ENCODE data around the gene CDH12. TPM values are rescaled to one million over a fixed set of nuclear protein-coding genes. Genes with fewer than 3 reads are reported as not detected.

The CDH12 gene
- total and polyA plus RNA-seq, 9 donors, result 0.05 to 3.4 (median 0.28) TPM; not detected in 4

DNA sequence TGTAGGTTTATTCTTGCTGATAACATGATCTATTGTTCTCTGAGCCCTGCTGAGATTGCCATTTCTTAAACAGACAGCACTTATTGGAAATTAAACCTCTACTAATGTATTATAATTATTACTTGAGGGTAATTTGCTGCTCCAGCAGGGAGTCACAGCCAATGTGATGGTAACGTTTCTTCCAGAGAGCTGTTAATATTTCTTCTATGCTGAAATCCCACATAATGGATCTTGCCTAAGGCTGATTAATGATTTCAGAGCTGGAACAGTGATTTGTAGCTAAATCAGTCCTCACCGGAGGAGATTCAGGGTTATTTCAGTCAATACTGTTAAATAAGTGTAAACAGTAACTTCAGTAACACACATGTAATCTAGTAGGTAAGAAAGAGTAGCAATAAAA lies 170.1 kb downstream of the CDH12 start:
- DNase-seq, result no peak
- H3K9me3 ChIP-seq, result no peaks in the 10 kb centered on the region
- 7 to 13% (median 11%) methylated on average over 2 of the region's 2 CpGs for WGBS, 3 donors
- no peaks in the 10 kb centered on the region for H3K4me1 ChIP-seq (ENCODE audit: insufficient read depth)
- intact Hi-C loops (cut with DNase I), result no loop called here
- no peak overlapping the region for H3K27ac ChIP-seq
- TF ChIP-seq EP300 (IDR thresholded peaks at IDR 0.05) (no peak), POLR2A (IDR thresholded peaks at IDR 0.05) (no peak)
- TF ChIP-seq, protein P1, sequence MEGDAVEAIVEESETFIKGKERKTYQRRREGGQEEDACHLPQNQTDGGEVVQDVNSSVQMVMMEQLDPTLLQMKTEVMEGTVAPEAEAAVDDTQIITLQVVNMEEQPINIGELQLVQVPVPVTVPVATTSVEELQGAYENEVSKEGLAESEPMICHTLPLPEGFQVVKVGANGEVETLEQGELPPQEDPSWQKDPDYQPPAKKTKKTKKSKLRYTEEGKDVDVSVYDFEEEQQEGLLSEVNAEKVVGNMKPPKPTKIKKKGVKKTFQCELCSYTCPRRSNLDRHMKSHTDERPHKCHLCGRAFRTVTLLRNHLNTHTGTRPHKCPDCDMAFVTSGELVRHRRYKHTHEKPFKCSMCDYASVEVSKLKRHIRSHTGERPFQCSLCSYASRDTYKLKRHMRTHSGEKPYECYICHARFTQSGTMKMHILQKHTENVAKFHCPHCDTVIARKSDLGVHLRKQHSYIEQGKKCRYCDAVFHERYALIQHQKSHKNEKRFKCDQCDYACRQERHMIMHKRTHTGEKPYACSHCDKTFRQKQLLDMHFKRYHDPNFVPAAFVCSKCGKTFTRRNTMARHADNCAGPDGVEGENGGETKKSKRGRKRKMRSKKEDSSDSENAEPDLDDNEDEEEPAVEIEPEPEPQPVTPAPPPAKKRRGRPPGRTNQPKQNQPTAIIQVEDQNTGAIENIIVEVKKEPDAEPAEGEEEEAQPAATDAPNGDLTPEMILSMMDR (IDR thresholded peaks at IDR 0.05), result no peak
- H3K4me3 ChIP-seq, result no peak overlapping the region
- no peaks in the 10 kb centered on the region for H3K36me3 ChIP-seq
- H3K27me3 ChIP-seq, result no peaks in the 10 kb centered on the region

DNA sequence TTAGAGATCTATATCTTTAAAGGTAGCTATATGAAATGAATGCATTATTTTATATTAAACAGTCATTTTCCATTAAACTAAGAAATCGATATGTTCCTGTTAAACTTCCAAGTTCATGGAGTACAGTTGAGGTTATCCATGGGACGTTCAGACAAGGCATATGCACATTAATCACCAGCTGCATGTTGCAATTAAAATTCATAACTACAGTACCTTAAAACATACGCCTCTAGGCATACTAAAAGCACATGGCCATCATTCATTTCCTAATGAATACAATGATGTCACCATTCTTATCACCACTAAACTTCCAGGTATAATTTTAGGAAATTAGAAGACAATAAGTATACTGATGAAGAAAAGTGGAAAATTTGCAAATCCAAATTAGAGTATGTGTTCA lies 174.3 kb downstream of the CDH12 start:
- Histone ChIP-seq H3K27me3 (no peaks in the 10 kb centered on the region), H3K27ac (no peak overlapping the region), H3K9me3 (no peaks in the 10 kb centered on the region), H3K4me3 (no peak overlapping the region), H3K36me3 (no peaks in the 10 kb centered on the region), H3K4me1 (ENCODE audit: insufficient read depth) (no peaks in the 10 kb centered on the region)
- TF ChIP-seq POLR2A (IDR thresholded peaks at IDR 0.05), result no peak
- no peak for TF ChIP-seq EP300 (IDR thresholded peaks at IDR 0.05)
- TF ChIP-seq, protein P1 (IDR thresholded peaks at IDR 0.05), result no peak
- DNase-seq, result no peak
- 44 to 61% (median 44%) methylated on average over 3 of the region's 3 CpGs for WGBS, 3 donors
- intact Hi-C loops (cut with DNase I), result no loop called here

DNA sequence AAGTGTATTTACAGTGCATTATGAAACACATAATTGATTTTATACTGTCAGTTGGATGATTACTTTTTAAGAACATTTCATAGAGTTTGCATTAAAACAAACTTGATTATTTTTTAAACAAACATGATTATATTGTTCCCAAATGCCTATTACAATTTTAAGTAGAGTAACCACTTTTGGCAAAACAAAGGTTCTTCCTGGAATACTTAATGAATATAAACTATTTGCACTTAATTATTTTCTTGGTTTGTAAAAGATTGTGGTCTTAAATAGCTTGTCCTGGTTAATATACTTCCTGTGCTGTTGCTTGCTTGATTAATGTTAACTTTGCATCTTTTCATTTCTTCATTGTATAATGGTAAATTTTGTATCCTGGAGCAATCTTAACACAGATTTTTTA lies 180.0 kb downstream of the CDH12 start:
- H3K9me3 ChIP-seq, result no peaks in the 10 kb centered on the region
- DNase-seq, result no peak
- no peak overlapping the region for H3K4me3 ChIP-seq
- H3K4me1 ChIP-seq (ENCODE audit: insufficient read depth), result no peaks in the 10 kb centered on the region
- no peaks in the 10 kb centered on the region for H3K36me3 ChIP-seq
- TF ChIP-seq EP300 (IDR thresholded peaks at IDR 0.05) (no peak), POLR2A (IDR thresholded peaks at IDR 0.05) (no peak)
- TF ChIP-seq, protein P1 (IDR thresholded peaks at IDR 0.05), result no peak
- intact Hi-C loops (cut with DNase I), result no loop called here
- no peaks in the 10 kb centered on the region for H3K27me3 ChIP-seq
- no peak overlapping the region for H3K27ac ChIP-seq

DNA sequence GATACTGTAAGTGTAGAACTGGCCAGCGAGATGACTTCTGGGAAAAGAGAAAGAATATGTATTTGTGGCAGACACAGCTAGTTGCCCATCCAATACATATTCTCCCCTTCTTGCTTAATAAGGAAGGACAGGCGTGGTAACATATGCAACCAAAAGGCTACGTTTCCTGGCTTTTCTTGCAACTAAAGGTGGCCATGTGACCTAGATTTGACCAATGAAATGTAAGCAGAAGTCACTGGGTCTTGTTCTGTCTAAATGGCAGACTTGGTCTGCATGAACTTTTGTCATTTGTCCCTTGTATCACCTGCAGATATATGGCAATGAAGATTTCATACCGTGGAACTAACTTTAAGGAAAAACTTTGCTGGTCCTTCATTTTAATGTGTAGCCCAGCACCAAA lies 183.8 kb downstream of the CDH12 start:
- TF ChIP-seq, protein P1 (IDR thresholded peaks at IDR 0.05), result no peak
- no peak for TF ChIP-seq POLR2A (IDR thresholded peaks at IDR 0.05)
- no peak for TF ChIP-seq EP300 (IDR thresholded peaks at IDR 0.05)
- intact Hi-C loops (cut with DNase I), result no loop called here
- Histone ChIP-seq H3K36me3 (no peaks in the 10 kb centered on the region), H3K4me3 (no peak overlapping the region), H3K27ac (no peak overlapping the region), H3K9me3 (no peaks in the 10 kb centered on the region), H3K4me1 (ENCODE audit: insufficient read depth) (no peaks in the 10 kb centered on the region), H3K27me3 (no peaks in the 10 kb centered on the region)
- DNase-seq, result no peak
- WGBS, 3 donors, result 46 to 67% (median 50%) methylated on average over 4 of the region's 4 CpGs

DNA sequence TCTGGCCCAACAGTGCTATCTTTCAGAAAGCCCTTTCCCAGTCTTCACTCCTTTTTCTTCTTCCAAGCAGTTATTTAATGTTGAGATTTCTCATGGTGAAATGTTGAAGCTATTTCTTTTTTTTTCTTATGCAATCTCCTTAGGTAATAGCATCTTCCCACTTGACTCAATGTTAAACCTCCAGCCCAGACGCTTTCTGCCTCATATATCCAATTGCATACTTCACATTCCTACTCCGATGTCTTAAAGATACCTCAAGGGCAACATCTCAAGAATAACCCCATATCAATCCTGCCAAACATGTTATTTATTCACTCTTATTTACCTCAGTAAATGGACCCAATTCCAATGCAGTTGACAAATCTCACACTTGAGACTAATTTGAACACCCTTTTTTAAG lies 187.3 kb downstream of the CDH12 start:
- TF ChIP-seq POLR2A (IDR thresholded peaks at IDR 0.05), result no peak
- TF ChIP-seq, protein P1 (IDR thresholded peaks at IDR 0.05), result no peak
- TF ChIP-seq EP300 (IDR thresholded peaks at IDR 0.05), result no peak
- DNase-seq, result no peak
- 71 to 80% (median 71%) methylated on average over 2 of the region's 2 CpGs for WGBS, 3 donors
- H3K27me3 ChIP-seq, result no peaks in the 10 kb centered on the region
- no peaks in the 10 kb centered on the region for H3K9me3 ChIP-seq
- H3K27ac ChIP-seq, result no peak overlapping the region
- H3K36me3 ChIP-seq, result no peaks in the 10 kb centered on the region
- intact Hi-C loops (cut with DNase I), result no loop called here
- no peak overlapping the region for H3K4me3 ChIP-seq
- H3K4me1 ChIP-seq (ENCODE audit: insufficient read depth), result no peaks in the 10 kb centered on the region

Measured in ovary (tissue), 9 donors.